WTC11 (cell line): ENCODE measurements around the gene MNAT1. TPM values are rescaled to one million over a fixed set of nuclear protein-coding genes. Genes with fewer than 3 reads are reported as not detected.

Experiments used
- ATAC-seq: fragments of 200-7000 bp; cut with Tn5 transposase; 2 replicates; pipeline ENCODE4 v1.10.0; 2021; ENCODE audit warnings: mild to moderate bottlenecking, moderate library complexity
- CTCF ChIA-PET: fragments of 300-600 bp; sonication (Branson Sonifier 250); formaldehyde crosslinking; loops from one replicate; lab custom pipeline; 2021; ENCODE audit warnings: antibody characterized with exemption; lab: Charles Lee
- POLR2A ChIA-PET: fragments of 350-600 bp; sonication (Branson Sonifier 250); formaldehyde crosslinking; loops from one replicate; lab custom pipeline; 2021; ENCODE audit warnings: antibody characterized with exemption; lab: Charles Lee
- DNase-seq: peaks from one replicate; pipeline ENCODE4 v3.0.0; 2021; ENCODE audit warnings: low spot score
- H3K27ac Mint-ChIP-seq: 2 replicates; pipeline ENCODE4 v1.8.0; 2021; ENCODE audit warnings: mixed read lengths
- H3K27me3 Mint-ChIP-seq: 2 replicates; pipeline ENCODE4 v1.8.0; 2021; ENCODE audit warnings: low read depth, mild to moderate bottlenecking, moderate library complexity, mixed read lengths
- H3K36me3 Mint-ChIP-seq: 2 replicates; pipeline ENCODE4 v1.8.0; 2021; ENCODE audit warnings: mixed read lengths
- H3K4me1 Mint-ChIP-seq: 2 replicates; pipeline ENCODE4 v1.8.0; 2022; ENCODE audit warnings: mixed read lengths
- H3K4me3 Mint-ChIP-seq: 2 replicates; pipeline ENCODE4 v1.8.0; 2021; ENCODE audit warnings: mild to moderate bottlenecking, moderate library complexity, mixed read lengths
- H3K9me3 Mint-ChIP-seq: 2 replicates; pipeline ENCODE4 v1.8.0; 2021; ENCODE audit warnings: mixed read lengths
- ATF2 ChIP-seq: sonication (generic); formaldehyde crosslinking; IDR thresholded peaks from 2 replicates; pipeline ENCODE4 v1.8.1; 2022; ENCODE audit warnings: low read depth, missing genetic modification reagents, borderline replicate concordance
- ATF6 ChIP-seq: sonication (generic); formaldehyde crosslinking; IDR thresholded peaks from 2 replicates; pipeline ENCODE4 v1.8.1; 2023; ENCODE audit warnings: mild to moderate bottlenecking, missing genetic modification reagents
- CREB1 ChIP-seq: sonication (generic); formaldehyde crosslinking; IDR thresholded peaks from 2 replicates; pipeline ENCODE4 v1.8.0; 2023; ENCODE audit warnings: mild to moderate bottlenecking, missing genetic modification reagents
- ELF4 ChIP-seq: sonication (generic); formaldehyde crosslinking; IDR thresholded peaks from 2 replicates; pipeline ENCODE4 v1.8.1; 2022; ENCODE audit warnings: low read depth, mild to moderate bottlenecking, moderate library complexity, missing genetic modification reagents
- EMX1 ChIP-seq: fragments of 250-450 bp; sonication (Bioruptor Pico); IDR thresholded peaks from 2 replicates; pipeline ENCODE4 v1.8.0; 2021; ENCODE audit warnings: mild to moderate bottlenecking
- FOXP1 ChIP-seq: sonication (generic); formaldehyde crosslinking; IDR thresholded peaks from 2 replicates; pipeline ENCODE4 v1.8.0; 2022; ENCODE audit warnings: missing genetic modification reagents, mild to moderate bottlenecking, moderate library complexity, borderline replicate concordance
- GTF2I ChIP-seq: fragments of 250-450 bp; sonication (Bioruptor Pico); conservative IDR thresholded peaks from 2 replicates; pipeline ENCODE4 v1.4.0; 2021; ENCODE audit warnings: mild to moderate bottlenecking
- MYBL2 ChIP-seq: sonication (generic); formaldehyde crosslinking; IDR thresholded peaks from 2 replicates; pipeline ENCODE4 v1.8.1; 2023; ENCODE audit warnings: mild to moderate bottlenecking, moderate library complexity, missing genetic modification reagents
- NR3C1 ChIP-seq: sonication (generic); formaldehyde crosslinking; conservative IDR thresholded peaks from 2 replicates; pipeline ENCODE4 v1.8.1; 2023; ENCODE audit warnings: low read depth, mild to moderate bottlenecking, missing genetic modification reagents
- PREB ChIP-seq: sonication (generic); formaldehyde crosslinking; IDR thresholded peaks from 2 replicates; pipeline ENCODE4 v1.8.1; 2022; ENCODE audit warnings: mild to moderate bottlenecking, missing genetic modification reagents, moderate library complexity, borderline replicate concordance
- SOX15 ChIP-seq: fragments of 250-450 bp; sonication (Bioruptor Pico); IDR thresholded peaks from 2 replicates; pipeline ENCODE4 v1.9.0; 2021; ENCODE audit warnings: mild to moderate bottlenecking
- TP53 ChIP-seq: sonication (generic); formaldehyde crosslinking; IDR thresholded peaks from 2 replicates; pipeline ENCODE4 v1.8.1; 2023; ENCODE audit warnings: mild to moderate bottlenecking, missing genetic modification reagents
- ZNF263 ChIP-seq: sonication (generic); formaldehyde crosslinking; IDR thresholded peaks from 2 replicates; pipeline ENCODE4 v1.8.1; 2022; ENCODE audit warnings: low read depth, mild to moderate bottlenecking, moderate library complexity, missing genetic modification reagents
- total RNA-seq: library from RNA; stranded (reverse); gene quantifications from 3 replicates; pipeline ENCODE4 v1.2.3, GENCODE V29; 2021
- TF ChIP-seq, protein P1 (sequence below): sonication (generic); formaldehyde crosslinking; IDR thresholded peaks from 2 replicates; pipeline ENCODE4 v1.8.1; 2023; ENCODE audit warnings: mild to moderate bottlenecking, missing genetic modification reagents, moderate library complexity
- TF ChIP-seq, protein P2 (sequence below): sonication (generic); formaldehyde crosslinking; conservative IDR thresholded peaks from 2 replicates; pipeline ENCODE4 v1.8.1; 2022; ENCODE audit warnings: mild to moderate bottlenecking, missing genetic modification reagents
- TF ChIP-seq, protein P3 (sequence below): fragments of 250-450 bp; sonication (Bioruptor Pico); IDR thresholded peaks from 2 replicates; pipeline ENCODE4 v1.9.0; 2021; ENCODE audit warnings: moderate library complexity, mild to moderate bottlenecking, inconsistent platforms, borderline replicate concordance
- TF ChIP-seq, protein P4 (sequence below): fragments of 250-450 bp; sonication (Bioruptor Pico); IDR thresholded peaks from 2 replicates; pipeline ENCODE4 v1.9.0; 2021; ENCODE audit warnings: mild to moderate bottlenecking
- TF ChIP-seq, protein P5 (sequence below): sonication (generic); formaldehyde crosslinking; IDR thresholded peaks from 2 replicates; pipeline ENCODE4 v1.8.1; 2022; ENCODE audit warnings: low read depth, mild to moderate bottlenecking, moderate library complexity, missing genetic modification reagents, borderline replicate concordance

Gene MNAT1
- total RNA-seq, 1 experiment from 2014 or later: 59.0 TPM

GRCh38 chr14:60744566-60744965, 10.0 kb downstream of the MNAT1 start:
- ATAC-seq (no peak), DNase-seq (no peak)
- H3K4me3 Mint-ChIP-seq: no peak overlapping the region
- no peaks in the 10 kb centered on the region for H3K9me3 Mint-ChIP-seq
- peaks cover 11% of the 10 kb centered on the region for H3K4me1 Mint-ChIP-seq
- ChIA-PET POLR2A (no interaction called here), CTCF (no interaction called here)
- no peaks in the 10 kb centered on the region for H3K27me3 Mint-ChIP-seq
- H3K27ac Mint-ChIP-seq: peak overlapping the region; percentile 71; the same call in 1 of the 2 replicates
- TF ChIP-seq FOXP1 (CRISPR knock-in tag): no peak
- TF ChIP-seq, protein P1, sequence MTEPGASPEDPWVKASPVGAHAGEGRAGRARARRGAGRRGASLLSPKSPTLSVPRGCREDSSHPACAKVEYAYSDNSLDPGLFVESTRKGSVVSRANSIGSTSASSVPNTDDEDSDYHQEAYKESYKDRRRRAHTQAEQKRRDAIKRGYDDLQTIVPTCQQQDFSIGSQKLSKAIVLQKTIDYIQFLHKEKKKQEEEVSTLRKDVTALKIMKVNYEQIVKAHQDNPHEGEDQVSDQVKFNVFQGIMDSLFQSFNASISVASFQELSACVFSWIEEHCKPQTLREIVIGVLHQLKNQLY (CRISPR knock-in tag): no peak
- H3K36me3 Mint-ChIP-seq: no peaks in the 10 kb centered on the region

GRCh38 chr14:60753264-60754119, 18.9 kb downstream of the MNAT1 start:
- no peak for TF ChIP-seq MYBL2 (CRISPR knock-in tag)
- no peak for TF ChIP-seq GTF2I (CRISPR knock-in tag)
- TF ChIP-seq, protein P2, sequence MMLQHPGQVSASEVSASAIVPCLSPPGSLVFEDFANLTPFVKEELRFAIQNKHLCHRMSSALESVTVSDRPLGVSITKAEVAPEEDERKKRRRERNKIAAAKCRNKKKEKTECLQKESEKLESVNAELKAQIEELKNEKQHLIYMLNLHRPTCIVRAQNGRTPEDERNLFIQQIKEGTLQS (CRISPR knock-in tag): no peak
- TF ChIP-seq ELF4 (CRISPR knock-in tag): no peak
- no peak for TF ChIP-seq EMX1 (CRISPR knock-in tag)
- TF ChIP-seq ZNF263 (CRISPR knock-in tag): no peak
- Mint-ChIP-seq H3K4me1 (peaks cover 36% of the 10 kb centered on the region), H3K9me3 (no peaks in the 10 kb centered on the region), H3K4me3 (no peak overlapping the region), H3K36me3 (no peaks in the 10 kb centered on the region), H3K27ac (peak overlapping the region; percentile 61), H3K27me3 (no peaks in the 10 kb centered on the region)
- ChIA-PET POLR2A (interaction anchor here (0.7 kb wide), 1 partner anchor 209 kb away, joined by 6 read pairs; no protein-coding TSS in a partner anchor), CTCF (no interaction called here)
- no peak for ATAC-seq
- no peak for DNase-seq

DNA sequence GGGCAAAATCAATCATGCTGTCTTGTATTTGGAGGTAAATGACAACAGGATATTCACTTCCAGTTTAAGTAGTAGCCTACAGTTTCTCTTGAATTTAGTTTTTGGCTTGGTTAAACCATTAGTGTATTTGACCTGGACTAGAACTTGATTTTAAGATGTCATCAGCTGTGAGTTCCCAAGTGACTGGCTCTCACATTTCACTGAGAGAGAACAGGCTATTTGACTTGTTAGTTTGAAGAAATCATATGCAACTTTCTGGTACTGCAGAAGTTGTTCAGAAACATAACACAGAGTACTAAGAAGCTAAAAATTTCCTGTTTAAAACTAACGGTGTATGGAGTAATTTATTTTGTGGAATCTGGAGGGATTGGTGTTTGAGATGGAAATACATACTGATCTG, 22.3 kb downstream of the MNAT1 start:
- H3K9me3 Mint-ChIP-seq: no peaks in the 10 kb centered on the region
- H3K27me3 Mint-ChIP-seq: no peaks in the 10 kb centered on the region
- peaks cover 68% of the 10 kb centered on the region for H3K4me1 Mint-ChIP-seq
- ChIA-PET POLR2A (no interaction called here), CTCF (no interaction called here)
- peak overlapping the region; percentile 45 for H3K27ac Mint-ChIP-seq
- H3K4me3 Mint-ChIP-seq: no peak overlapping the region
- DNase-seq (no peak), ATAC-seq (no peak)
- no peaks in the 10 kb centered on the region for H3K36me3 Mint-ChIP-seq
- TF ChIP-seq PREB: no peak
- TF ChIP-seq SOX15 (CRISPR knock-in tag): no peak
- TF ChIP-seq NR3C1 (CRISPR knock-in tag): no peak
- TF ChIP-seq, protein P2 (CRISPR knock-in tag): no peak
- no peak for TF ChIP-seq ATF6
- no peak for TF ChIP-seq TP53 (CRISPR knock-in tag)
- no peak for TF ChIP-seq CREB1 (CRISPR knock-in tag)
- no peak for TF ChIP-seq ATF2
- no peak for TF ChIP-seq GTF2I (CRISPR knock-in tag)
- TF ChIP-seq, protein P3, sequence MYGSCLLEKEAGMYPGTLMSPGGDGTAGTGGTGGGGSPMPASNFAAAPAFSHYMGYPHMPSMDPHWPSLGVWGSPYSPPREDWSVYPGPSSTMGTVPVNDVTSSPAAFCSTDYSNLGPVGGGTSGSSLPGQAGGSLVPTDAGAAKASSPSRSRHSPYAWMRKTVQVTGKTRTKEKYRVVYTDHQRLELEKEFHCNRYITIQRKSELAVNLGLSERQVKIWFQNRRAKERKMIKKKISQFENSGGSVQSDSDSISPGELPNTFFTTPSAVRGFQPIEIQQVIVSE (CRISPR knock-in tag): no peak
- TF ChIP-seq, protein P4, sequence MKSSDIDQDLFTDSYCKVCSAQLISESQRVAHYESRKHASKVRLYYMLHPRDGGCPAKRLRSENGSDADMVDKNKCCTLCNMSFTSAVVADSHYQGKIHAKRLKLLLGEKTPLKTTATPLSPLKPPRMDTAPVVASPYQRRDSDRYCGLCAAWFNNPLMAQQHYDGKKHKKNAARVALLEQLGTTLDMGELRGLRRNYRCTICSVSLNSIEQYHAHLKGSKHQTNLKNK (CRISPR knock-in tag): no peak
- TF ChIP-seq, protein P5, sequence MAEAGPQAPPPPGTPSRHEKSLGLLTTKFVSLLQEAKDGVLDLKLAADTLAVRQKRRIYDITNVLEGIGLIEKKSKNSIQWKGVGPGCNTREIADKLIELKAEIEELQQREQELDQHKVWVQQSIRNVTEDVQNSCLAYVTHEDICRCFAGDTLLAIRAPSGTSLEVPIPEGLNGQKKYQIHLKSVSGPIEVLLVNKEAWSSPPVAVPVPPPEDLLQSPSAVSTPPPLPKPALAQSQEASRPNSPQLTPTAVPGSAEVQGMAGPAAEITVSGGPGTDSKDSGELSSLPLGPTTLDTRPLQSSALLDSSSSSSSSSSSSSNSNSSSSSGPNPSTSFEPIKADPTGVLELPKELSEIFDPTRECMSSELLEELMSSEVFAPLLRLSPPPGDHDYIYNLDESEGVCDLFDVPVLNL (CRISPR knock-in tag): no peak
